Sigmoid colon (tissue), 7 donors: ENCODE results near the gene PELI2. TPM values are rescaled to one million over a fixed set of nuclear protein-coding genes. Genes with fewer than 3 reads are reported as not detected.

Source experiments
- DNase-seq: peaks from one replicate; pipeline ENCODE4 v3.0.0-alpha.2; 2019
- H3K27ac ChIP-seq, 4 donors: fragments of 200-600 bp; sonication (generic); one replicate each; pipeline ENCODE4 v1.5.1; 2016 to 2019; ENCODE audit warnings: mild to moderate bottlenecking in 1 of 4
- H3K27me3 ChIP-seq, 3 donors: fragments of 200-600 bp; sonication (generic); one replicate each; pipeline ENCODE4 v1.5.1; 2019; ENCODE audit warnings: mild to moderate bottlenecking in 1 of 3
- H3K36me3 ChIP-seq, 4 donors: fragments of 200-600 bp; sonication (generic); one replicate each; pipeline ENCODE4 v1.5.1; 2016 to 2019
- H3K4me1 ChIP-seq, 4 donors: fragments of 200-600 bp; sonication (generic); one replicate each; pipeline ENCODE4 v1.5.1; 2017 to 2019
- H3K4me3 ChIP-seq, 4 donors: fragments of 200-600 bp; sonication (generic); one replicate each; pipeline ENCODE4 v1.5.1; 2017 to 2019; ENCODE audit warnings: mild to moderate bottlenecking in 2 of 4, moderate library complexity in 1 of 4
- H3K9me3 ChIP-seq, 4 donors: fragments of 200-600 bp in 3 of 4; sonication (generic) in 3 of 4; one replicate each; pipeline versions ENCODE4 v1.5.1 to v1.6.1; 2013 to 2019
- CTCF ChIP-seq, 4 experiments: fragments of 450-650 bp in 3 of 4; fragments of 200-600 bp in 1 of 4; IDR thresholded peaks; one replicate each; pipeline ENCODE4 v1.5.1; 2016 to 2019; ENCODE audit warnings: antibody characterized with exemption in 4 of 4, mild to moderate bottlenecking in 3 of 4, moderate library complexity in 2 of 4
- EP300 ChIP-seq, 4 donors: sonication (generic); formaldehyde crosslinking; IDR thresholded peaks; one replicate each; pipeline ENCODE4 v1.6.1; 2017; ENCODE audit warnings: antibody characterized with exemption in 4 of 4
- POLR2A ChIP-seq, 2 donors: fragments of 450-650 bp; IDR thresholded peaks; one replicate each; pipeline ENCODE4 v1.6.1; 2016; ENCODE audit warnings: antibody characterized with exemption in 2 of 2, mild to moderate bottlenecking in 2 of 2, moderate library complexity in 2 of 2
- POLR2AphosphoS5 ChIP-seq, 4 donors: sonication (generic); formaldehyde crosslinking; IDR thresholded peaks; one replicate each; pipeline ENCODE4 v1.6.1; 2017; ENCODE audit warnings: antibody characterized with exemption in 4 of 4
- WGBS, 2 donors: extraction: QIAGEN DNeasy Blood & Tissue Kit; methylation state at CpG; one replicate each; pipeline ENCODE4 v1.1.7; 2013; 5-methylcytosine and 5-hydroxymethylcytosine counted together
- intact Hi-C: fragments of 100-400 bp; cut with DNase I; formaldehyde crosslinking; loops from one replicate; pipeline ENCODE4 v1.15.1; 2023
- polyA plus RNA-seq, 3 donors: library from polyadenylated mRNA; stranded (reverse); fragments of 200-250 nt; gene quantifications; one replicate each; pipeline ENCODE4 v1.2.3, GENCODE V29; 2013
- total RNA-seq, 4 donors: library from RNA; depleted of rRNA; stranded (reverse); fragments of >200 nt; gene quantifications; one replicate each; pipeline ENCODE4 v1.1.0, GENCODE V29; 2016
- donor health status: healthy with polysubstance abuse.
- donor health status: Bipolar disorder and iron deficiency.
- donor health status: healthy.

PELI2 gene
- 10 to 100 TPM; 26.3 to 34.3 (median 27.2) TPM for total RNA-seq
- 1 to 10 TPM; 4.5 to 5.4 (median 5.3) TPM for polyA plus RNA-seq

GRCh38 chr14:56117765-56118610 is at the start of gene PELI2:
Gene PELI2, plus strand, starts transcription at chr14:56118411. Its CDS starts 250 bp downstream, at chr14:56118661.
- Histone ChIP-seq H3K36me3 (no peaks in the 10 kb centered on the region), H3K27ac (peak within 1 kb of the TSS; percentile 82 to 97 (median 92)), H3K9me3 (no peaks in the 10 kb centered on the region), H3K4me3 (peak within 1 kb of the TSS; percentile 71 to 97 (median 78)), H3K27me3 (no peaks in the 10 kb centered on the region), H3K4me1 (peaks cover 0 to 36% (median 25%) of the 10 kb centered on the region in 4 donors)
- WGBS, 2 donors = 1% methylated on average over 96 of the region's 96 CpGs
- TF ChIP-seq EP300 (IDR thresholded peaks at IDR 0.05) (no peak), POLR2AphosphoS5 (IDR thresholded peaks at IDR 0.05) (peak; percentile 63 to 93 (median 86)), POLR2A (IDR thresholded peaks at IDR 0.05) (no peak), CTCF (IDR thresholded peaks at IDR 0.05) (peak in 1 of 4 experiments; percentile 28)
- peak; percentile 91 for DNase-seq
- intact Hi-C loops = loop anchor here (2.0 to 5.0 kb wide), 4 partner anchors 31 to 223 kb away; no protein-coding TSS in a partner anchor

GRCh38 chr14:56073799-56074198 is 44.4 kb upstream of the PELI2 start:
- Histone ChIP-seq H3K27me3 (no peaks in the 10 kb centered on the region), H3K27ac (no peak overlapping the region), H3K4me1 (peaks cover 0 to 5% (median 0%) of the 10 kb centered on the region in 4 donors), H3K9me3 (no peaks in the 10 kb centered on the region), H3K36me3 (no peaks in the 10 kb centered on the region), H3K4me3 (no peak overlapping the region)
- intact Hi-C loops = no loop called here
- 59 to 81% methylated on average over 4 of the region's 4 CpGs for WGBS, 2 donors
- no peak for TF ChIP-seq CTCF (IDR thresholded peaks at IDR 0.05)
- no peak for TF ChIP-seq POLR2A (IDR thresholded peaks at IDR 0.05)
- TF ChIP-seq POLR2AphosphoS5 (IDR thresholded peaks at IDR 0.05) = no peak
- TF ChIP-seq EP300 (IDR thresholded peaks at IDR 0.05) = no peak
- no peak for DNase-seq

- Histone ChIP-seq H3K9me3 (no peaks in the 10 kb centered on the region), H3K27ac (no peak overlapping the region), H3K36me3 (no peaks in the 10 kb centered on the region), H3K4me1 (peaks cover 0 to 5% (median 0%) of the 10 kb centered on the region in 4 donors), H3K4me3 (no peak overlapping the region), H3K27me3 (no peaks in the 10 kb centered on the region)
- TF ChIP-seq EP300 (IDR thresholded peaks at IDR 0.05) (no peak), POLR2A (IDR thresholded peaks at IDR 0.05) (no peak), POLR2AphosphoS5 (IDR thresholded peaks at IDR 0.05) (no peak), CTCF (IDR thresholded peaks at IDR 0.05) (no peak)
- intact Hi-C loops = no loop called here
- DNase-seq = no peak
- WGBS, 2 donors = 90 to 91% methylated on average over 2 of the region's 2 CpGs
Measured at GRCh38 chr14:56075301-56075700, 42.9 kb upstream of the PELI2 start.

- no peak for DNase-seq
- Histone ChIP-seq H3K27me3 (no peaks in the 10 kb centered on the region), H3K4me3 (no peak overlapping the region), H3K4me1 (no peaks in the 10 kb centered on the region), H3K36me3 (no peaks in the 10 kb centered on the region), H3K9me3 (no peaks in the 10 kb centered on the region), H3K27ac (no peak overlapping the region)
- TF ChIP-seq EP300 (IDR thresholded peaks at IDR 0.05) (no peak), POLR2AphosphoS5 (IDR thresholded peaks at IDR 0.05) (no peak), POLR2A (IDR thresholded peaks at IDR 0.05) (no peak), CTCF (IDR thresholded peaks at IDR 0.05) (no peak)
- WGBS, 2 donors = 79 to 84% methylated on average over 2 of the region's 2 CpGs
- intact Hi-C loops = no loop called here
Measured at GRCh38 chr14:56081139-56081538, 37.1 kb upstream of the PELI2 start.
